HEK293 (cell line): ENCODE data around the gene C1orf216.
A peak's percentile ranks its signal among the peaks of the same experiment; 100 is the strongest.

Experiments
- HIC1 ChIP-seq: fragments of 450-650 bp; formaldehyde crosslinking; IDR thresholded peaks from 2 replicates; pipeline ENCODE4 v1.5.1; 2016; ENCODE audit warnings: missing biosample characterization, missing genetic modification characterization
- KLF8 ChIP-seq: fragments of 450-650 bp; formaldehyde crosslinking; IDR thresholded peaks from 2 replicates; pipeline ENCODE4 v1.5.1; 2016; ENCODE audit warnings: missing biosample characterization, missing genetic modification characterization
- PBX3 ChIP-seq: sonication (generic); formaldehyde crosslinking; IDR thresholded peaks from 2 replicates; pipeline ENCODE4 v1.8.1; 2022; ENCODE audit warnings: mild to moderate bottlenecking, moderate library complexity, missing genetic modification reagents
- RBAK ChIP-seq: fragments of 450-650 bp; formaldehyde crosslinking; IDR thresholded peaks from 2 replicates; pipeline ENCODE4 v1.5.1; 2016; ENCODE audit warnings: missing biosample characterization, missing genetic modification characterization
- SCRT2 ChIP-seq: fragments of 450-650 bp; formaldehyde crosslinking; IDR thresholded peaks from 2 replicates; pipeline ENCODE4 v1.5.1; 2016; ENCODE audit warnings: missing biosample characterization, missing genetic modification characterization
- SP2 ChIP-seq: fragments of 450-650 bp; formaldehyde crosslinking; IDR thresholded peaks from 2 replicates; pipeline ENCODE4 v1.5.1; 2016; ENCODE audit warnings: missing biosample characterization, missing genetic modification characterization
- SP3 ChIP-seq: fragments of 450-650 bp; formaldehyde crosslinking; IDR thresholded peaks from 2 replicates; pipeline ENCODE4 v1.5.1; 2016; ENCODE audit warnings: missing biosample characterization, missing genetic modification characterization
- ZBTB26 ChIP-seq: fragments of 450-650 bp; formaldehyde crosslinking; optimal IDR thresholded peaks from 2 replicates; pipeline ENCODE3; 2016; ENCODE audit warnings: missing biosample characterization, mild to moderate bottlenecking, missing genetic modification characterization
- ZFHX2 ChIP-seq: fragments of 450-650 bp; formaldehyde crosslinking; conservative IDR thresholded peaks from 2 replicates; pipeline ENCODE4 v1.5.1; 2016; ENCODE audit warnings: missing biosample characterization, missing genetic modification characterization
- ZNF114 ChIP-seq: fragments of 450-650 bp; formaldehyde crosslinking; IDR thresholded peaks from 2 replicates; pipeline ENCODE4 v1.5.0; 2017; ENCODE audit warnings: missing biosample characterization, missing genetic modification characterization
- ZNF132 ChIP-seq: fragments of 450-650 bp; formaldehyde crosslinking; IDR thresholded peaks from 2 replicates; pipeline ENCODE4 v1.5.1; 2017; ENCODE audit warnings: missing biosample characterization, missing genetic modification characterization, borderline replicate concordance
- ZNF133 ChIP-seq: fragments of 450-650 bp; formaldehyde crosslinking; IDR thresholded peaks from 2 replicates; pipeline ENCODE4 v1.5.1; 2016; ENCODE audit warnings: missing biosample characterization, missing genetic modification characterization
- ZNF266 ChIP-seq: fragments of 450-650 bp; formaldehyde crosslinking; IDR thresholded peaks from 2 replicates; pipeline ENCODE4 v1.5.1; 2016; ENCODE audit warnings: missing biosample characterization, missing genetic modification characterization, low read depth
- ZNF302 ChIP-seq: fragments of 450-650 bp; formaldehyde crosslinking; IDR thresholded peaks from 2 replicates; pipeline ENCODE4 v1.5.1; 2016; ENCODE audit warnings: missing biosample characterization, missing genetic modification characterization, low read depth
- ZNF324 ChIP-seq: fragments of 450-650 bp; formaldehyde crosslinking; IDR thresholded peaks from 2 replicates; pipeline ENCODE4 v1.5.1; 2016; ENCODE audit warnings: missing biosample characterization, missing genetic modification characterization
- ZNF335 ChIP-seq: fragments of 450-650 bp; formaldehyde crosslinking; conservative IDR thresholded peaks from 2 replicates; pipeline ENCODE4 v1.5.1; 2016; ENCODE audit warnings: missing biosample characterization, missing genetic modification characterization
- ZNF37A ChIP-seq: fragments of 450-650 bp; IDR thresholded peaks from 2 replicates; pipeline ENCODE4 v1.5.1; 2018; ENCODE audit warnings: missing biosample characterization, missing genetic modification characterization
- ZNF394 ChIP-seq: fragments of 450-650 bp; formaldehyde crosslinking; IDR thresholded peaks from 2 replicates; pipeline ENCODE4 v1.5.1; 2016; ENCODE audit warnings: missing biosample characterization, missing genetic modification characterization, mild to moderate bottlenecking, moderate library complexity, borderline replicate concordance
- ZNF48 ChIP-seq: fragments of 450-650 bp; formaldehyde crosslinking; IDR thresholded peaks from 2 replicates; pipeline ENCODE4 v1.5.1; 2016; ENCODE audit warnings: missing biosample characterization, missing genetic modification characterization
- ZNF501 ChIP-seq: fragments of 450-650 bp; formaldehyde crosslinking; IDR thresholded peaks from 2 replicates; pipeline ENCODE4 v1.5.1; 2016; ENCODE audit warnings: missing biosample characterization, missing genetic modification characterization
- ZNF518A ChIP-seq: fragments of 450-650 bp; formaldehyde crosslinking; conservative IDR thresholded peaks from 2 replicates; pipeline ENCODE4 v1.5.1; 2016; ENCODE audit warnings: low read depth, missing biosample characterization, missing genetic modification characterization
- ZNF521 ChIP-seq: fragments of 450-650 bp; formaldehyde crosslinking; IDR thresholded peaks from 2 replicates; pipeline ENCODE4 v1.5.1; 2017; ENCODE audit warnings: missing biosample characterization, mild to moderate bottlenecking, missing genetic modification characterization
- ZNF548 ChIP-seq: fragments of 450-650 bp; formaldehyde crosslinking; IDR thresholded peaks from 2 replicates; pipeline ENCODE4 v1.5.1; 2016; ENCODE audit warnings: missing biosample characterization, missing genetic modification characterization
- ZNF555 ChIP-seq: fragments of 450-650 bp; formaldehyde crosslinking; conservative IDR thresholded peaks from 2 replicates; pipeline ENCODE4 v1.5.1; 2017; ENCODE audit warnings: missing biosample characterization, mild to moderate bottlenecking, missing genetic modification characterization, inconsistent platforms
- ZNF580 ChIP-seq: fragments of 450-650 bp; formaldehyde crosslinking; IDR thresholded peaks from 2 replicates; pipeline ENCODE4 v1.5.1; 2016; ENCODE audit warnings: missing biosample characterization, missing genetic modification characterization
- ZNF610 ChIP-seq: fragments of 450-650 bp; formaldehyde crosslinking; IDR thresholded peaks from 2 replicates; pipeline ENCODE4 v1.5.1; 2016; ENCODE audit warnings: missing biosample characterization, missing genetic modification characterization, borderline replicate concordance
- ZNF626 ChIP-seq: fragments of 450-650 bp; sonication (Bioruptor Pico); formaldehyde crosslinking; IDR thresholded peaks from 2 replicates; pipeline ENCODE4 v1.5.1; 2018; ENCODE audit warnings: missing biosample characterization, missing genetic modification characterization, inconsistent platforms
- ZNF660 ChIP-seq: fragments of 450-650 bp; IDR thresholded peaks from 2 replicates; pipeline ENCODE4 v1.5.1; 2018; ENCODE audit warnings: missing biosample characterization, mild to moderate bottlenecking, missing genetic modification characterization
- ZNF677 ChIP-seq: fragments of 450-650 bp; IDR thresholded peaks from 2 replicates; pipeline ENCODE4 v1.5.0; 2018; ENCODE audit warnings: missing biosample characterization, mild to moderate bottlenecking, missing genetic modification characterization, moderate library complexity
- ZNF76 ChIP-seq: fragments of 450-650 bp; formaldehyde crosslinking; IDR thresholded peaks from 2 replicates; pipeline ENCODE4; 2016; ENCODE audit warnings: low read depth, missing biosample characterization, missing genetic modification characterization, borderline replicate concordance
- ZNF777 ChIP-seq: fragments of 450-650 bp; formaldehyde crosslinking; IDR thresholded peaks from 2 replicates; pipeline ENCODE4 v1.5.1; 2017; ENCODE audit warnings: missing biosample characterization, missing genetic modification characterization, borderline replicate concordance

Gene C1orf216

GRCh38 chr1:35707601-35708440, 10.9 kb downstream of the C1orf216 start (continued):
- TF ChIP-seq ZNF518A (tag by site-specific recombination) (no peak), ZNF610 (tag by site-specific recombination) (peak; percentile 71; the same call in 1 of the 2 replicates), ZBTB26 (tag by site-specific recombination) (peak; percentile 69), ZNF114 (tag by site-specific recombination) (no peak), ZNF777 (peak; percentile 90), ZFHX2 (peak; percentile 77), ZNF626 (tag by site-specific recombination) (no peak), ZNF394 (tag by site-specific recombination) (no peak), ZNF76 (tag by site-specific recombination) (no peak), ZNF677 (tag by site-specific recombination) (no peak), ZNF133 (no peak), SP3 (tag by site-specific recombination) (peak; percentile 61), SP2 (tag by site-specific recombination) (peak; percentile 33), ZNF302 (tag by site-specific recombination) (no peak), RBAK (no peak), ZNF521 (no peak), ZNF37A (tag by site-specific recombination) (no peak), ZNF580 (tag by site-specific recombination) (no peak), ZNF501 (tag by site-specific recombination) (no peak), HIC1 (0 out of 2 replicates have a peak, but pooled peaks have one; percentile 28), SCRT2 (tag by site-specific recombination) (no peak), ZNF48 (tag by site-specific recombination) (no peak), KLF8 (tag by site-specific recombination) (0 out of 2 replicates have a peak, but pooled peaks have one; percentile 2), ZNF324 (no peak), ZNF335 (tag by site-specific recombination) (peak; percentile 36; the same call in 1 of the 2 replicates), ZNF266 (tag by site-specific recombination) (no peak), ZNF132 (tag by site-specific recombination) (no peak), ZNF660 (tag by site-specific recombination) (no peak), PBX3 (CRISPR knock-in tag) (no peak), ZNF555 (no peak), ZNF548 (no peak)
